ENCODE measurements around the gene RRAGD. TPM values are rescaled to one million over a fixed set of nuclear protein-coding genes. Genes with fewer than 3 reads are reported as not detected.

Gene RRAGD
- total and polyA plus RNA-seq, 2 of the 13 experiments (the other 11 are each of a cell fraction or from before 2014, with no cell fraction given) = 0.35 to 0.53 TPM

DNA sequence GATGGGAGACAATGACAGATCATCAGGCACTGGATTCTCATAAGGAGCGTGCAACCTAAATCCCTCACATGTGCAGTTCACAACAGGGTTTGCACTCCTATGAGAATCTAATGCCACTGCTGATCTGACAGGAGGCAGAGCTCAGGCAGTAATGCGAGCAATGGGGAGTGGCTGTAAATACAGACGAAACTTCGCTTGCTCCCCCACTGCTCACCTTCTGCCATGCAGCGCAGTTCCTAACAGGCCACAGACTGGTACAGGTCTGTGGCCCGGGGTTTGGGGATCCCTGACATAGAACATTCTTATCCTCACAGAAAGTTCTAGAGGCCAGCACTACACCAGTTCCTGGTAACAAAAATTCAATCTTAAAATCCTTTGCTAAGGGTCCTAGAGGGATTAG lies 23.2 kb downstream of the RRAGD start:
- H3K9ac ChIP-seq (ENCODE audit: insufficient read depth, low read depth, low read length) = no peak overlapping the region
- no peaks in the 10 kb centered on the region for H4K20me1 ChIP-seq (ENCODE audit: insufficient read depth, low read length)
- no peaks in the 10 kb centered on the region for H3K36me3 ChIP-seq (replicated peaks in 1 of 2; ENCODE audit: control insufficient read depth in 1 of 2, insufficient read depth in 2 of 2, low read length in 2 of 2)
- no peaks in the 10 kb centered on the region for H3K4me1 ChIP-seq (ENCODE audit: insufficient read depth, low read length)
- ChIA-PET POLR2A (no interaction called here), CTCF (ENCODE audit: low intra/inter-chr PET ratio, low total read pairs) (no interaction called here)
- H3K27me3 ChIP-seq (ENCODE audit: control insufficient read depth in 1 of 2, insufficient read depth in 2 of 2, low read length in 2 of 2) = no peaks in the 10 kb centered on the region
- no peak overlapping the region for H3K4me2 ChIP-seq (ENCODE audit: low read depth, low read length)
- H3K27ac ChIP-seq (ENCODE audit: extremely low read length, insufficient read depth, low read length) = no peak overlapping the region
- H2AFZ ChIP-seq (ENCODE audit: low read length) = no peak overlapping the region
- TF ChIP-seq PHF5A (CRISPR knock-in tag; IDR thresholded peaks at IDR 0.05; ENCODE audit: low read depth, unreplicated experiment) (no peak), SP140L (CRISPR knock-in tag; IDR thresholded peaks at IDR 0.05; ENCODE audit: borderline replicate concordance) (no peak), NFE2L2 (IDR thresholded peaks at IDR 0.05; ENCODE audit: low read length) (no peak), JUN (CRISPR knock-in tag; IDR thresholded peaks at IDR 0.05) (no peak), MTA3 (CRISPR knock-in tag; IDR thresholded peaks at IDR 0.05) (no peak), JUND (CRISPR knock-in tag; IDR thresholded peaks at IDR 0.05) (no peak), ZNF724P (CRISPR knock-in tag; IDR thresholded peaks at IDR 0.05; ENCODE audit: borderline replicate concordance) (no peak), ELF4 (CRISPR knock-in tag; IDR thresholded peaks at IDR 0.05; ENCODE audit: borderline replicate concordance) (no peak), ZBTB1 (CRISPR knock-in tag; IDR thresholded peaks at IDR 0.05; ENCODE audit: borderline replicate concordance) (no peak), ZNF501 (CRISPR knock-in tag; IDR thresholded peaks at IDR 0.05) (no peak), ETV5 (CRISPR knock-in tag; IDR thresholded peaks at IDR 0.05; ENCODE audit: borderline replicate concordance) (no peak), KDM3A (CRISPR knock-in tag; IDR thresholded peaks at IDR 0.05; ENCODE audit: low read depth) (no peak), HDAC2 (CRISPR knock-in tag; IDR thresholded peaks at IDR 0.05) (no peak), RFX1 (IDR thresholded peaks at IDR 0.05) (no peak)
- TF ChIP-seq, protein P1, sequence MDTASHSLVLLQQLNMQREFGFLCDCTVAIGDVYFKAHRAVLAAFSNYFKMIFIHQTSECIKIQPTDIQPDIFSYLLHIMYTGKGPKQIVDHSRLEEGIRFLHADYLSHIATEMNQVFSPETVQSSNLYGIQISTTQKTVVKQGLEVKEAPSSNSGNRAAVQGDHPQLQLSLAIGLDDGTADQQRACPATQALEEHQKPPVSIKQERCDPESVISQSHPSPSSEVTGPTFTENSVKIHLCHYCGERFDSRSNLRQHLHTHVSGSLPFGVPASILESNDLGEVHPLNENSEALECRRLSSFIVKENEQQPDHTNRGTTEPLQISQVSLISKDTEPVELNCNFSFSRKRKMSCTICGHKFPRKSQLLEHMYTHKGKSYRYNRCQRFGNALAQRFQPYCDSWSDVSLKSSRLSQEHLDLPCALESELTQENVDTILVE (CRISPR knock-in tag; IDR thresholded peaks at IDR 0.05) = no peak
- no peak overlapping the region for H3K4me3 ChIP-seq (replicated peaks in 1 of 3; ENCODE audit: insufficient read depth in 1 of 3, low read depth in 2 of 3, low read length in 3 of 3)
- in situ Hi-C loops (cut with HindIII; ENCODE audit: extremely low pct_ligation_motif_present, low pct_unique_long_range_greater_than_20kb) = no loop called here
- WGBS (ENCODE audit: low lambda C conversion rate) = 57% methylated on average over 6 of the region's 6 CpGs
- H3K79me2 ChIP-seq (ENCODE audit: insufficient read depth, low read length) = no peaks in the 10 kb centered on the region
- no TSS peak for BruUV-seq (replicated peaks)
- DNase-seq (ENCODE audit: low spot score) (no peak), FAIRE-seq (no peak), ATAC-seq (no peak)
- H3K9me3 ChIP-seq (ENCODE audit: low read length) = no peaks in the 10 kb centered on the region
- intact Hi-C loops (cut with micrococcal nuclease; ENCODE audit: unreplicated experiment) = no loop called here

All from HepG2 (cell line).